Natural killer cell (primary cell): ENCODE measurements around the gene DGUOK. TPM values are rescaled to one million over a fixed set of nuclear protein-coding genes. Genes with fewer than 3 reads are reported as not detected.
A peak's percentile ranks its signal among the peaks of the same experiment; 100 is the strongest.

Source experiments
- ATAC-seq, 3 donors: fragments of 150-1000 bp in 2 of 3; fragments of 200-7000 bp in 1 of 3; cut with Tn5 transposase; 1 replicate in 1 of 3; 2 replicates in 2 of 3; pipeline ENCODE4 v1.10.0; 2021; ENCODE audit warnings: mild to moderate bottlenecking in 2 of 3, moderate library complexity in 2 of 3
- DNase-seq, 2 donors: peaks; one replicate each; pipeline versions ENCODE4 v3.0.0 to v3.0.0-alpha.2; 2013 to 2021; ENCODE audit warnings: mixed read lengths in 1 of 2
- H3K27ac ChIP-seq: one replicate; pipeline ENCODE4 v1.5.1; 2013; ENCODE audit warnings: mild to moderate bottlenecking, low read length
- H3K27me3 ChIP-seq: one replicate; pipeline ENCODE4 v1.6.1; 2013; ENCODE audit warnings: low read length; ENCODE audit not compliant: control insufficient read depth, insufficient read depth
- H3K36me3 ChIP-seq: one replicate; pipeline ENCODE4 v1.6.1; 2013; ENCODE audit warnings: low read length; ENCODE audit not compliant: control insufficient read depth, insufficient read depth
- H3K4me1 ChIP-seq: one replicate; pipeline ENCODE4 v1.6.1; 2013; ENCODE audit warnings: low read length; ENCODE audit not compliant: control insufficient read depth, insufficient read depth
- H3K4me3 ChIP-seq: one replicate; pipeline ENCODE4 v1.5.1; 2013; ENCODE audit warnings: low read length
- H3K9me3 ChIP-seq: one replicate; pipeline ENCODE4 v1.6.1; 2013; ENCODE audit warnings: low read length; ENCODE audit not compliant: control insufficient read depth, insufficient read depth
- H3K27ac Mint-ChIP-seq, 2 donors: one replicate each; pipeline ENCODE4 v1.8.0; 2022; ENCODE audit warnings: mild to moderate bottlenecking in 2 of 2, mixed read lengths in 2 of 2, moderate library complexity in 1 of 2
- H3K27me3 Mint-ChIP-seq, 2 donors: one replicate each; pipeline ENCODE4 v1.8.0; 2022; ENCODE audit warnings: low read depth in 2 of 2, mixed read lengths in 2 of 2
- H3K36me3 Mint-ChIP-seq: one replicate; pipeline ENCODE4 v1.8.0; 2022; ENCODE audit warnings: mixed read lengths
- H3K4me1 Mint-ChIP-seq, 2 donors: one replicate each; pipeline ENCODE4 v1.8.0; 2022; ENCODE audit warnings: mixed read lengths in 2 of 2
- H3K4me3 Mint-ChIP-seq: one replicate; pipeline ENCODE4 v1.8.0; 2022; ENCODE audit warnings: mild to moderate bottlenecking, moderate library complexity, mixed read lengths
- H3K9me3 Mint-ChIP-seq, 2 donors: one replicate each; pipeline ENCODE4 v1.8.0; 2022; ENCODE audit warnings: mixed read lengths in 2 of 2
- WGBS: methylation state at CpG from one replicate; pipeline ENCODE4 v1.1.7; 2013; ENCODE audit warnings: missing lambda C conversion rate; ENCODE audit not compliant: insufficient coverage; 5-methylcytosine and 5-hydroxymethylcytosine counted together
- intact Hi-C: fragments of 100-400 bp; cut with micrococcal nuclease; formaldehyde crosslinking; loops from one replicate; pipeline ENCODE4 v1.14.2; 2022
- total RNA-seq, 4 donors: library from RNA; stranded (reverse); fragments of 120-200 nt in 1 of 4; gene quantifications; one replicate each; pipeline versions ENCODE4 v1.2.3 to v1.2.4, GENCODE V29; 2013 to 2022
- TF ChIP-seq, protein P1 (sequence below): fragments of 200-600 bp; IDR thresholded peaks from one replicate; pipeline ENCODE4 v1.8.0; 2022; ENCODE audit warnings: antibody characterized with exemption

The DGUOK gene
- total RNA-seq, 3 donors from 2014 or later (not counting 1 experiment from before 2014, with no cell fraction given) = 47.6 to 56.8 (median 54.8) TPM

DNA sequence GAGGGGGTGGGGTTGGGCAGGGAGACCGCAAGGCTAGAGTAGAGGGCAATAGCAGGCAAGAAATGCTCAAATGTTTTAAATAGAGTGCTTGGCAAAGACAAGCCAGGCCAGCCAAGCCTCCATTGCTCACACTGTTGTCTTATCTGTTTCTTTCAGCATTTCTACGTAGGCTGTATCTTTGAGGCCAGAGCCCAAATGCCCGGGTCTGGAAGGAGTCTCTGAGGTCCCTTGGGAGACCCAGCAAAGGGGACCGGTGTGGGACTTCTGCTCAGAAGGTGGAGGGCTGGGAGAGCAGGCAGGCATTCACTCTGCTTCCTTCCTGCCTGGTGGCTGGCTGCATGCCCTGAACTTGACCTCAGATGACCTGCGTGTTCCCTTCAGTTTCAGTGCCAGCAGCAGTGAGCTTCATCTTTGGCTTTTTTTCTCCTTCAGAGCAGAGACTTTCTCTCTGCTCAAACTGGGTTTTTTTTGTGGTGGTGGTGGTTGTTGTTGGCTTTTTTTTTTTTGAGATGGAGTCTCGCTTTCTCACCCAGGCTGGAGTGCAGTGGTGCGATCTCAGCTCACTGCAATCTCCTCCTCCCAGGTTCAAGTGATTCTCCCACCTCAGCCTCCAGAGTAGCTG is 44.3 kb downstream of the DGUOK start:
- no peaks in the 10 kb centered on the region for H3K36me3 ChIP-seq
- ATAC-seq = peak; percentile 88 to 92 (median 90)
- H3K9me3 Mint-ChIP-seq = no peaks in the 10 kb centered on the region
- H3K4me1 Mint-ChIP-seq = peaks cover 27 to 37% of the 10 kb centered on the region in 2 donors
- WGBS = 5% methylated on average over 5 of the region's 7 CpGs
- H3K4me3 Mint-ChIP-seq = peak overlapping the region; percentile 86
- intact Hi-C loops = loop anchor here (1.0 to 2.0 kb wide), 2 partner anchors 16 to 31 kb away; no protein-coding TSS in a partner anchor
- H3K4me3 ChIP-seq = no peak overlapping the region
- H3K27me3 Mint-ChIP-seq = no peaks in the 10 kb centered on the region
- DNase-seq = peak; percentile 49 to 88
- no peaks in the 10 kb centered on the region for H3K36me3 Mint-ChIP-seq
- TF ChIP-seq, protein P1, sequence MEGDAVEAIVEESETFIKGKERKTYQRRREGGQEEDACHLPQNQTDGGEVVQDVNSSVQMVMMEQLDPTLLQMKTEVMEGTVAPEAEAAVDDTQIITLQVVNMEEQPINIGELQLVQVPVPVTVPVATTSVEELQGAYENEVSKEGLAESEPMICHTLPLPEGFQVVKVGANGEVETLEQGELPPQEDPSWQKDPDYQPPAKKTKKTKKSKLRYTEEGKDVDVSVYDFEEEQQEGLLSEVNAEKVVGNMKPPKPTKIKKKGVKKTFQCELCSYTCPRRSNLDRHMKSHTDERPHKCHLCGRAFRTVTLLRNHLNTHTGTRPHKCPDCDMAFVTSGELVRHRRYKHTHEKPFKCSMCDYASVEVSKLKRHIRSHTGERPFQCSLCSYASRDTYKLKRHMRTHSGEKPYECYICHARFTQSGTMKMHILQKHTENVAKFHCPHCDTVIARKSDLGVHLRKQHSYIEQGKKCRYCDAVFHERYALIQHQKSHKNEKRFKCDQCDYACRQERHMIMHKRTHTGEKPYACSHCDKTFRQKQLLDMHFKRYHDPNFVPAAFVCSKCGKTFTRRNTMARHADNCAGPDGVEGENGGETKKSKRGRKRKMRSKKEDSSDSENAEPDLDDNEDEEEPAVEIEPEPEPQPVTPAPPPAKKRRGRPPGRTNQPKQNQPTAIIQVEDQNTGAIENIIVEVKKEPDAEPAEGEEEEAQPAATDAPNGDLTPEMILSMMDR = no peak
- H3K27me3 ChIP-seq = no peaks in the 10 kb centered on the region
- peak overlapping the region; percentile 90 for H3K27ac Mint-ChIP-seq
- peak overlapping the region; percentile 73 for H3K27ac ChIP-seq
- peaks cover 37% of the 10 kb centered on the region for H3K4me1 ChIP-seq
- no peaks in the 10 kb centered on the region for H3K9me3 ChIP-seq

DNA sequence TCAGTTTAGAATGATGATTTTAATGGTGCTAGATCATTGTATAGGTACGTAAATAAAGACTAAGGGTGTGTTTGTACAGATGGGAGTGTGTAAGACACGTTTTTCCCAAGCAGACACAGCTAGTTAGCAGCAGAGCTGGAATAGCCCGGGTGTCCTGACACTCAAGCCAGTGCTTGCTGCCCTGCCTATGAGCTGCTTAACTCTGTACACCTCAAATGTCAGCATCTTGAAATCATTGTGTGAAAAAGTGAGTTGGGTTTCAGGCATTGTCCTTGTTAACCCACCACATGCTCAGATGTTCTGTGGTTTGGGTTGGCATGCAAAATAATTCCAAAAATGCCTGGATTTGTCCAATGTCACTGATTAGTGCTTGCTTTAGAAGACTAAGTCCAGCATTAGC is 45.0 kb downstream of the DGUOK start:
- H3K4me3 ChIP-seq = no peak overlapping the region
- Mint-ChIP-seq H3K27ac (peak overlapping the region; percentile 90), H3K36me3 (no peaks in the 10 kb centered on the region), H3K27me3 (no peaks in the 10 kb centered on the region), H3K4me3 (peak overlapping the region; percentile 86), H3K9me3 (no peaks in the 10 kb centered on the region), H3K4me1 (peaks cover 27 to 37% of the 10 kb centered on the region in 2 donors)
- 62% methylated on average over 3 of the region's 3 CpGs for WGBS
- H3K36me3 ChIP-seq = no peaks in the 10 kb centered on the region
- H3K9me3 ChIP-seq = no peaks in the 10 kb centered on the region
- peaks cover 37% of the 10 kb centered on the region for H3K4me1 ChIP-seq
- TF ChIP-seq, protein P1 = no peak
- H3K27me3 ChIP-seq = no peaks in the 10 kb centered on the region
- peak overlapping the region; percentile 43 for H3K27ac ChIP-seq
- intact Hi-C loops = loop anchor here (1.0 to 2.0 kb wide), 2 partner anchors 15 to 31 kb away; no protein-coding TSS in a partner anchor
- no peak for DNase-seq
- ATAC-seq = no peak

DNA sequence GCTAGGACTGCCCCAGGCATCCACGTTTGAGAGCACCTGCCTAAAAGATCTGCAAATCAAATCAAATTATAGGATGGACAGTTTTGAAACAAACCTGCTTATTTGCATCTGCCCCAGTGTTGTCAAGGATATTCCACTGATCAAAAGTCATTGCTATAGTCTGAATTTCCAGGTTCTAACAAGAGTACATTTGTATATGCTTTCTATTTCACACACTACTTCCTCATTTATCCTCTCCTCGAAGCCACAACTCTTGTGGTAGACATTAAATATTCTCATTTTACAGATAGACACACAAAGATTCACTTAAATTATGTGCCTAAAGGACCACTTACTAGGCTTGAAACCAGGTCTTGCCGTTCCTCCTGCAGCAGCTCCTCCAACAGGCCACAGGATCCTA is 46.2 kb downstream of the DGUOK start:
- no peaks in the 10 kb centered on the region for H3K36me3 Mint-ChIP-seq
- Histone ChIP-seq H3K27me3 (no peaks in the 10 kb centered on the region), H3K27ac (no peak overlapping the region), H3K4me3 (no peak overlapping the region), H3K9me3 (no peaks in the 10 kb centered on the region), H3K36me3 (no peaks in the 10 kb centered on the region), H3K4me1 (peaks cover 37% of the 10 kb centered on the region)
- peaks cover 0 to 5% of the 10 kb centered on the region in 2 donors for H3K27me3 Mint-ChIP-seq
- intact Hi-C loops = no loop called here
- H3K4me3 Mint-ChIP-seq = no peak overlapping the region
- H3K9me3 Mint-ChIP-seq = no peaks in the 10 kb centered on the region
- 54% methylated on average over 3 of the region's 3 CpGs for WGBS
- H3K4me1 Mint-ChIP-seq = peaks cover 27 to 37% of the 10 kb centered on the region in 2 donors
- H3K27ac Mint-ChIP-seq = no peak overlapping the region
- DNase-seq = no peak
- no peak for ATAC-seq
- TF ChIP-seq, protein P1 = no peak

DNA sequence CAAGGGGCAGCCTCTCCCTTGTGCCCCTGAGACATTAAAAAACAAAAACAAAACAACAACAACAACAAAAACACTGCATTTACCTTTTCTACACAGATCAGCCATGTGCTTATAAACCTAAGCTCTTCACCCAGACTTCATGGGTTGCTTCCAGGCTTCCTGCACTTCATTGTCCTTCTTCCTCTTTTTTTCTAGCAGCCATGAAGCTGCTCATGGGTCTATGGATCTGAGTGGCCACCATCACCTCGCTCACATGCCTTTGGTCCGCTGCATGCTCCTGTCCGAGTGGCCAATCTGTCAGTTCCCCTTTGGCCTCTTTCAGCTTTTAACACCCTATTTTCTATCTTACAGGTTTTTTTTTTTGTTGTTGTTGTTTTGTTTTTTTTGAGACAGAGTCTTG is 49.1 kb downstream of the DGUOK start:
- WGBS = 87% methylated on average over 3 of the region's 3 CpGs

More for the DNA sequence above, 49.1 kb downstream of the DGUOK start:
- Mint-ChIP-seq H3K27me3 (peaks cover 19 to 20% of the 10 kb centered on the region in 2 donors), H3K9me3 (no peaks in the 10 kb centered on the region), H3K36me3 (no peaks in the 10 kb centered on the region), H3K4me1 (peaks cover 30 to 36% of the 10 kb centered on the region in 2 donors), H3K27ac (no peak overlapping the region), H3K4me3 (no peak overlapping the region)
- H3K36me3 ChIP-seq = no peaks in the 10 kb centered on the region
- no peaks in the 10 kb centered on the region for H3K9me3 ChIP-seq
- DNase-seq (no peak), ATAC-seq (no peak)
- peaks cover 37% of the 10 kb centered on the region for H3K4me1 ChIP-seq
- no peak overlapping the region for H3K4me3 ChIP-seq
- H3K27ac ChIP-seq = no peak overlapping the region
- intact Hi-C loops = no loop called here
- TF ChIP-seq, protein P1 = no peak
- H3K27me3 ChIP-seq = peaks cover 5% of the 10 kb centered on the region
